ENCODE data around the gene SUMF2. TPM values are rescaled to one million over a fixed set of nuclear protein-coding genes. Genes with fewer than 3 reads are reported as not detected.

Gene SUMF2
- total and polyA plus RNA-seq, 2 of the 13 experiments (the other 11 are each of a cell fraction or from before 2014, with no cell fraction given), result 48.9 to 54.4 TPM

DNA sequence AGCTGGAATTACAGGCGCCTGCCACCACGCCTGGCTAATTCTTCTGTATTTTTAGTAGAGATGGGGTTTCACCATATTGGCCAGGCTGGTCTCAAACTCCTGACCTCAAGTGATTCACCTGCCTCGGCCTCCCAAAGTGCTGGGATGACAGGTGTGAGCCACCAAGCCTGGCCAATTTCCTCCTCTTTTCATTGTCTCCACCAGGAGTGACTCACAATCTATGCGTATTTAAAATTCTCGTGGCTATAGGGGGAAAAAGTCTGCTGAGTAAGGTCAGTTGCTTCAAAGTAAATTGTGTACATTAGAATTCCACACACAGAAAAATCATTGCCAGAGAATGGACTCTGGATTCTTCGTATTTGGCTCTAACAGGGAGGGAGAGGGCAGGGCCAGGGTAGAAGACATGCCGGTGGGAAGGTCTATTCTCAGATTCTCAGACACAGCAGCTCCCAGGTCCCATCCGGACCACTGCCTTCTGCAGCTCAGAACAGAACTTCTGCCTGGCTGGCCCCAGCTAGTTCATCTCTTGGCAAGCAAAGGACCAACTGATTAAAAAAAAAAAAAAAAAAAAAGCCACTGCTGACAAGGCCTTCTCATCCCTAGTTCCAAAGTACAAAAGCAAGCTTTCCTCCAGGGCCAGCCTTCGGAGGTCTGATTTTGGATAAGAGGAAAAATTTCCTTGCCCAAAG lies 35.0 kb upstream of the SUMF2 start (continued):
- TF ChIP-seq ZNF142 (CRISPR knock-in tag; IDR thresholded peaks at IDR 0.05) (no peak), POGZ (CRISPR knock-in tag; IDR thresholded peaks at IDR 0.05) (peak; percentile 53; the same call in 1 of the 2 replicates), YEATS4 (CRISPR knock-in tag; IDR thresholded peaks at IDR 0.05; ENCODE audit: borderline replicate concordance) (no peak), ZNF709 (CRISPR knock-in tag; IDR thresholded peaks at IDR 0.05) (no peak), ZNF280D (CRISPR knock-in tag; IDR thresholded peaks at IDR 0.05) (no peak; the same call in 1 of the 2 replicates), ASH2L (IDR thresholded peaks at IDR 0.05; ENCODE audit: insufficient read length, low read depth, low read length) (peak; percentile 92), RFXAP (CRISPR knock-in tag; IDR thresholded peaks at IDR 0.05; ENCODE audit: borderline replicate concordance) (no peak; the same call in 1 of the 2 replicates), ZNF572 (CRISPR knock-in tag; IDR thresholded peaks at IDR 0.05) (no peak), MIXL1 (CRISPR knock-in tag; IDR thresholded peaks at IDR 0.05) (peak; percentile 46; the same call in 1 of the 2 replicates), SRSF9 (IDR thresholded peaks at IDR 0.05; ENCODE audit: borderline replicate concordance, insufficient read depth, low read depth, low read length, poor library complexity, severe bottlenecking) (no peak), IKZF4 (CRISPR knock-in tag; IDR thresholded peaks at IDR 0.05; ENCODE audit: borderline replicate concordance, low read depth, not compliant biosample characterization) (no peak), ZNF660 (CRISPR knock-in tag; IDR thresholded peaks at IDR 0.05; ENCODE audit: borderline replicate concordance, low read depth) (no peak), KLF6 (CRISPR knock-in tag; IDR thresholded peaks at IDR 0.05) (no peak), ZNF569 (CRISPR knock-in tag; IDR thresholded peaks at IDR 0.05; ENCODE audit: borderline replicate concordance) (no peak), IKZF5 (CRISPR knock-in tag; IDR thresholded peaks at IDR 0.05) (peak; percentile 60; the same call in 1 of the 2 replicates), ZNF607 (CRISPR knock-in tag; IDR thresholded peaks at IDR 0.05; ENCODE audit: borderline replicate concordance) (no peak; the same call in 1 of the 2 replicates)

All from HepG2 (cell line).